Mammary epithelial cell (primary cell): ENCODE results near the gene DNM2.

Experiments used
- CTCF ChIP-seq, 2 donors: IDR thresholded peaks in 1 of 2; conservative IDR thresholded peaks in 1 of 2; 2 replicates each; pipeline ENCODE4 v1.5.1; 2011 to 2012; ENCODE audit warnings: inconsistent platforms in 2 of 2, low read length in 2 of 2, mild to moderate bottlenecking in 2 of 2, control low read depth in 1 of 2, low read depth in 1 of 2; ENCODE audit not compliant: insufficient read depth in 1 of 2; ENCODE audit errors: extremely low read depth in 1 of 2
- EZH2 ChIP-seq: IDR thresholded peaks from 2 replicates; pipeline ENCODE4 v1.6.1; 2012; ENCODE audit warnings: low read length, inconsistent platforms, borderline replicate concordance

GRCh38 chr19:10838377-10838776 is 120.5 kb downstream of the DNM2 start:
- TF ChIP-seq CTCF (conservative IDR thresholded peaks at IDR 0.05 in 1 of 2, IDR thresholded peaks at IDR 0.05 in 1 of 2; ENCODE audit: extremely low read depth in 1 of 2, insufficient read depth in 1 of 2, low read depth in 1 of 2, low read length in 2 of 2) (no peak), EZH2 (no peak)
